Mucosa of descending colon (tissue), 3 donors: ENCODE measurements around the gene TLE2. TPM values are rescaled to one million over a fixed set of nuclear protein-coding genes. Genes with fewer than 3 reads are reported as not detected.
"Not testable (repeated sequence)": the region's sequence is repeated elsewhere in the genome, so short reads cannot be mapped to it uniquely, and the experiment has no call there.

Experiments used
- ATAC-seq: fragments of 200-7000 bp; cut with Tn5 transposase; one replicate; pipeline ENCODE4 v1.9.1; 2020; ENCODE audit warnings: mild to moderate bottlenecking, moderate library complexity
- DNase-seq, 3 donors: peaks; one replicate each; pipeline ENCODE4 v3.0.0-alpha.2; 2020
- H3K36me3 ChIP-seq: fragments of 200-600 bp; one replicate; pipeline ENCODE4 v1.8.0; 2021; ENCODE audit warnings: low read depth, mild to moderate bottlenecking
- H3K4me1 ChIP-seq: fragments of 200-600 bp; one replicate; pipeline ENCODE4 v1.8.0; 2021; ENCODE audit warnings: low read depth, mild to moderate bottlenecking
- H3K4me3 ChIP-seq: fragments of 200-600 bp; one replicate; pipeline ENCODE4 v1.8.0; 2021; ENCODE audit warnings: mild to moderate bottlenecking
- H3K9me3 ChIP-seq: fragments of 200-600 bp; one replicate; pipeline ENCODE4 v1.8.0; 2021; ENCODE audit warnings: mild to moderate bottlenecking
- intact Hi-C, 2 donors: fragments of 100-400 bp; cut with DNase I in 1 of 2; cut with micrococcal nuclease in 1 of 2; formaldehyde crosslinking; loops; one replicate each; pipeline versions ENCODE4 v1.11.0 to v1.11.1; 2022; cut with DNase I, micrococcal nuclease
- total RNA-seq, 3 donors: library from RNA; stranded (reverse); fragmentation: NEBNext Ultra II Directional in 2 of 3; extraction: Animal tissue kit (Norgen Biotek cat#: 25700) in 2 of 3; gene quantifications; one replicate each; pipeline versions ENCODE4 v1.2.1 to v1.2.4, GENCODE V29; 2021 to 2023
- TF ChIP-seq, protein P1 (sequence below): fragments of 200-600 bp; IDR thresholded peaks from one replicate; pipeline ENCODE4 v1.8.0; 2022; ENCODE audit warnings: antibody characterized with exemption, mild to moderate bottlenecking
- donor health status: DM: no; HTN: no; CAD: no; lungs with moderate emphysema.
- donor health status: DM: no; HTN: no; CAD: no.
- donor health status: DM: no; HTN: yes; CAD: no.

TLE2 gene
- total RNA-seq, 3 donors from 2014 or later, result 40.0 to 66.5 (median 63.5) TPM

GRCh38 chr19:3015126-3016057, 13.7 kb downstream of the TLE2 start:
- DNase-seq (no peak), ATAC-seq (no peak)
- no peaks in the 10 kb centered on the region for H3K9me3 ChIP-seq
- no peak overlapping the region for H3K4me3 ChIP-seq
- intact Hi-C loops, result no loop called here
- no peaks in the 10 kb centered on the region for H3K36me3 ChIP-seq
- TF ChIP-seq, protein P1, sequence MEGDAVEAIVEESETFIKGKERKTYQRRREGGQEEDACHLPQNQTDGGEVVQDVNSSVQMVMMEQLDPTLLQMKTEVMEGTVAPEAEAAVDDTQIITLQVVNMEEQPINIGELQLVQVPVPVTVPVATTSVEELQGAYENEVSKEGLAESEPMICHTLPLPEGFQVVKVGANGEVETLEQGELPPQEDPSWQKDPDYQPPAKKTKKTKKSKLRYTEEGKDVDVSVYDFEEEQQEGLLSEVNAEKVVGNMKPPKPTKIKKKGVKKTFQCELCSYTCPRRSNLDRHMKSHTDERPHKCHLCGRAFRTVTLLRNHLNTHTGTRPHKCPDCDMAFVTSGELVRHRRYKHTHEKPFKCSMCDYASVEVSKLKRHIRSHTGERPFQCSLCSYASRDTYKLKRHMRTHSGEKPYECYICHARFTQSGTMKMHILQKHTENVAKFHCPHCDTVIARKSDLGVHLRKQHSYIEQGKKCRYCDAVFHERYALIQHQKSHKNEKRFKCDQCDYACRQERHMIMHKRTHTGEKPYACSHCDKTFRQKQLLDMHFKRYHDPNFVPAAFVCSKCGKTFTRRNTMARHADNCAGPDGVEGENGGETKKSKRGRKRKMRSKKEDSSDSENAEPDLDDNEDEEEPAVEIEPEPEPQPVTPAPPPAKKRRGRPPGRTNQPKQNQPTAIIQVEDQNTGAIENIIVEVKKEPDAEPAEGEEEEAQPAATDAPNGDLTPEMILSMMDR, result no peak
- no peaks in the 10 kb centered on the region for H3K4me1 ChIP-seq

DNA sequence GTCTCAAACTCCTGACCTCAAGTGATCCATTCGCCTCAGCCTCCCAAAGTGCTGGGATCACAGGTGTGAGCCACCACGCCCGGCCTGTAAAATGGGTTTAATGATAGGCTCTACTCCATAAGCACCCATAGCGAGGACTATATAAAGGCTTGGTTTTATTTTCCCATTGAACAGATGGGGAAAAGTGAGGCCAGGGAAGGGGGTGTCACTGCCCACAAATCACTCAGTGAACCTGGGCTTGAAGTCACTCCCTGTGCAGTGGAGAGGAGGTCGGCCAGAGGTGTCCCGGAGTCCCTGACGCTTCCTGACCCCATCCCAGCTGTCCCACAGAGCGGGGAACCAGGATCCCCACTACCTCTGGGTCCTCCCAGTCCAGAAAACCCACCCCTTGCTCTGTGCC, 14.9 kb downstream of the TLE2 start:
- DNase-seq (no peak), ATAC-seq (no peak)
- TF ChIP-seq, protein P1, result no peak

DNA sequence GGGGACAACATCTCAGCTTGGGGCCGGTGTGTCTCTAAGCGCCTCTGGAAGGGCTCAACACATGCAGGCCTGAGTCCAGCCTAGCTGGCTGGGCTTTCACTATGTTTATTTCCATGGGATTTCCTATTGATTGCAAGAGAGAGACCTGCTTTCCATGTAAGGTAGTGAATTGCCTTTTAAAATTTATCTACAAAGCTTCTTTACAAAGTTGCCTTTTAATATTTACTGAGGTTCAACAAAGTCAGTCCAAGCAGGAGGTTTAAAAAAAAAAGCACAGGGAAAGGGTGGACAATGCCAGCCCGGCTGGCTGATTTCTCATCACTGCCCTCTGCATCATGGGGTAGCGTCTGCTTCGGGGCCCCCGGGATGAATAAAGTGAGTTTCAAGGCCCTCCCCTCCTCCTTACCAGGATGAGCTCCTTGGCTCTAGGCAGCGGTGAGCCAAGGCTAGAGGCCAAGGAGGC, 15.8 kb downstream of the TLE2 start:
- no peak overlapping the region for H3K4me3 ChIP-seq
- intact Hi-C loops, result no loop called here
- no peaks in the 10 kb centered on the region for H3K9me3 ChIP-seq
- no peaks in the 10 kb centered on the region for H3K4me1 ChIP-seq
- ATAC-seq, result no peak
- H3K36me3 ChIP-seq, result no peaks in the 10 kb centered on the region
- DNase-seq, result no peak
- TF ChIP-seq, protein P1, result no peak

More for the DNA sequence above, 14.9 kb downstream of the TLE2 start:
- Histone ChIP-seq H3K4me3 (no peak overlapping the region), H3K36me3 (no peaks in the 10 kb centered on the region), H3K9me3 (no peaks in the 10 kb centered on the region), H3K4me1 (no peaks in the 10 kb centered on the region)
- intact Hi-C loops, result no loop called here

DNA sequence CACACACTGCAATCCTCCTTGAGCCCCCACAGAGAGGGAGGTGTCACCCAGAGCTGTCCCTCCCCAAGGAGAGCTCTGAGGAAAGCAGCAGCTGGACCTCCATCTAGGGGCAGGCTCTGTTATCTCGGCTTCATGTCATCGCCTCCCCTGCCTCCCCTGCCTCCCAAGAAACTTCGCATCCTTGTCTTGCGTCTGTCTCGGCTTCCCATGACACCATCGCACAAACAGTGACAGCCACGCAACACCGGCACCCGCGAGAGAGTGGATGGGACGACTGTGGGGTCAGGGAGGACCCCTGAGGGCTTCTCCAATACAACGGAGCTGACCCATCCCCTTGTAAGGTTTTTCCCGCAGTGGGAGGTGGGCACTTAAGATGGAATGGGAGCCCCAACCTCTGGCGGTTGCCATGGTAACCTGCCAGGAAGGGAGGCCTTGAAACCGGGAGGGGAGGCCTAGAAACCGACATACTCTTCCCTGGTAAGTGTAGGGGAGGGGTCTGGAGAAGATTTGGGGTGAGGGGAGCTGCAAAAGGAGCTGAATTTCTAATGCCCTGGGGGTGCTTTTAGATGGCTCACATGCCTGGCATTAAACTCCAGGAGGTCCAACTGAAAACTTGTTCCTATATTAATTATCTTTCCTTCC, 16.3 kb downstream of the TLE2 start:
- H3K9me3 ChIP-seq, result no peaks in the 10 kb centered on the region
- TF ChIP-seq, protein P1, result no peak

DNA sequence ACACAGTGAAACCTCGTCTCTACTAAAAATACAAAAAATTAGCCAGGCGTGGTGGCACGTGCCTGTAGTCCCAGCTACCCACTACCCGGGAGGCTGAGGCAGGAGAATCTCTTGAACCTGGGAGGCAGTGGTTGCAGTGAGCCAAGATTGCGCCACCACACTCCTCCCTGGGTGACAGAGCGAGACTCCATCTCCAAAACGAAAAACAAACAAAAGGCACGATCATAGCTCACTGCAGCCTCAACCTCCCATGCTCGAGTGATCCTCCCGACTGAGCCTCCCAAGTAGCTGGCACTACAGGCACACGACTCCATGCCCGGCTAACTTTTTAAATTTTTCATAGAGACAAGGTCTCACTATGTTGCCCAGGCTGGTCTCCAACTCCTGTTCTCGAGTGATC, 17.0 kb downstream of the TLE2 start:
- ATAC-seq, H3K4me3 ChIP-seq, H3K9me3 ChIP-seq, H3K36me3 ChIP-seq, H3K4me1 ChIP-seq, DNase-seq, intact Hi-C loops: not testable (repeated sequence)

More for the DNA sequence above, 16.3 kb downstream of the TLE2 start:
- Histone ChIP-seq H3K4me1 (no peaks in the 10 kb centered on the region), H3K36me3 (no peaks in the 10 kb centered on the region), H3K4me3 (no peak overlapping the region)
- ATAC-seq (no peak), DNase-seq (no peak)
- intact Hi-C loops, result no loop called here

DNA sequence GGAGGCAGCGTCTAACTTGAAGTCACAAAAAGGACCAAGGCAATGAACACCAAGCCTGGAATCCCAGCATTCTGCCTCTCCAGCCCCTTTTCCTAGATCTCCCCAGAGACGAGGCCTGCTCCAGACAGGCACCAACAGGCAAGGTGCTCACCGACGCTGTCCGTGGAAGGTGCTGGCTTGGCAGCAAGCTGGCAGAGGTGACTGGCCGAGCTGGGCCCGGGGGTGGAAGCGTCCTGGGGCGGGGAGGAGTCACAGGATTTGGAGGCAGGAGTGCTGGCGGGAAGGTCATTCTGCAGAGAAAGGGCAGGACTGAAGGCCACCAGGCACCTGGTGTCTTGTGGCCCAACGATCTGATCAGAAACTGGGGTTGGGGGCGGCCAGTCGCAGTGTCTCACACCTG, 18.2 kb downstream of the TLE2 start:
- no peaks in the 10 kb centered on the region for H3K4me1 ChIP-seq
- TF ChIP-seq, protein P1, result no peak
- DNase-seq (no peak), ATAC-seq (no peak)
- intact Hi-C loops, result no loop called here
- H3K9me3 ChIP-seq, result no peaks in the 10 kb centered on the region
- no peak overlapping the region for H3K4me3 ChIP-seq
- H3K36me3 ChIP-seq, result no peaks in the 10 kb centered on the region
